Keratinocyte (primary cell): Measurements from ENCODE around the gene HSPA12B.

ENCODE experiments used
- CTCF ChIP-seq, 3 experiments: IDR thresholded peaks in 1 of 3; conservative IDR thresholded peaks in 1 of 3; optimal IDR thresholded peaks in 1 of 3; 2 replicates in 2 of 3; 3 replicates in 1 of 3; pipeline versions ENCODE3 to v1.5.1; 2011; ENCODE audit warnings: low read length in 3 of 3, mild to moderate bottlenecking in 3 of 3, moderate library complexity in 2 of 3, control low read depth in 1 of 3, inconsistent platforms in 1 of 3; ENCODE audit not compliant: insufficient read depth in 2 of 3; ENCODE audit errors: extremely low read depth in 1 of 3
- EZH2 ChIP-seq: IDR thresholded peaks from one replicate; pipeline ENCODE4 v1.6.1; 2012; ENCODE audit warnings: inconsistent platforms, mild to moderate bottlenecking, low read length, moderate library complexity

GRCh38 chr20:3801299-3801698 is 68.8 kb downstream of the HSPA12B start:
- TF ChIP-seq CTCF (optimal IDR thresholded peaks at IDR 0.05 in 1 of 3, IDR thresholded peaks at IDR 0.05 in 1 of 3, conservative IDR thresholded peaks at IDR 0.05 in 1 of 3; ENCODE audit: extremely low read depth in 1 of 3, insufficient read depth in 2 of 3, low read length in 3 of 3) (no peak), EZH2 (no peak)
